ENCODE measurements around the gene EXOC2. TPM values are rescaled to one million over a fixed set of nuclear protein-coding genes. Genes with fewer than 3 reads are reported as not detected.

Gene EXOC2
- total RNA-seq, 1 donor from 2014 or later = 46.5 TPM

DNA sequence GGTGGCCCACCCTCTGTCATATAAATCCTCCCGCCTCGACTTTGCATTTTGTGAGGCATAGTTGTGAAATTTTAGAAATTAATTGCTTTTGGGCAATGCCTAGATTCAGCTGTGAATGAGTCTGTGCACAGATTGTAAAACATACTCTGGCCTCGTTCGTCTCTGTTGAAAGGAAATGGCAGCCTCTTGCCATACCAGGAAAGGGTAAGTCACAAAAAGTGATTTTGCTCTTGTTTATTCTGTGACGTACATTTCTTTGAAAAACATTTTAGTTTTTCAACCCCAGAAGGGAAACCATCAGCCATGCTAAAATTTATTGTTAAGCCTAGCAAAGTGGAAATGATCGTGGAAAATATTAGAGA, 15.3 kb upstream of the EXOC2 start:
- H3K27ac Mint-ChIP-seq = no peak overlapping the region
- Histone ChIP-seq H3K27ac (no peak overlapping the region), H3K9ac (no peak overlapping the region), H3K4me1 (peaks cover 10% of the 10 kb centered on the region), H3K4me2 (no peak overlapping the region), H3K27me3 (peaks cover 29% of the 10 kb centered on the region), H3K79me2 (ENCODE audit: low read depth) (no peaks in the 10 kb centered on the region), H3F3A (ENCODE audit: low read depth) (peaks cover 12% of the 10 kb centered on the region), H3K36me3 (no peaks in the 10 kb centered on the region), H3K4me3 (no peak overlapping the region), H2AFZ (replicated peaks) (no peak overlapping the region), H3K9me3 (ENCODE audit: low read depth) (no peaks in the 10 kb centered on the region), H4K20me1 (ENCODE audit: low read depth) (no peaks in the 10 kb centered on the region)
- TF ChIP-seq EZH2phosphoT487 (IDR thresholded peaks at IDR 0.05) (no peak), EZH2 (IDR thresholded peaks at IDR 0.05) (no peak)
- TF ChIP-seq, protein P1, sequence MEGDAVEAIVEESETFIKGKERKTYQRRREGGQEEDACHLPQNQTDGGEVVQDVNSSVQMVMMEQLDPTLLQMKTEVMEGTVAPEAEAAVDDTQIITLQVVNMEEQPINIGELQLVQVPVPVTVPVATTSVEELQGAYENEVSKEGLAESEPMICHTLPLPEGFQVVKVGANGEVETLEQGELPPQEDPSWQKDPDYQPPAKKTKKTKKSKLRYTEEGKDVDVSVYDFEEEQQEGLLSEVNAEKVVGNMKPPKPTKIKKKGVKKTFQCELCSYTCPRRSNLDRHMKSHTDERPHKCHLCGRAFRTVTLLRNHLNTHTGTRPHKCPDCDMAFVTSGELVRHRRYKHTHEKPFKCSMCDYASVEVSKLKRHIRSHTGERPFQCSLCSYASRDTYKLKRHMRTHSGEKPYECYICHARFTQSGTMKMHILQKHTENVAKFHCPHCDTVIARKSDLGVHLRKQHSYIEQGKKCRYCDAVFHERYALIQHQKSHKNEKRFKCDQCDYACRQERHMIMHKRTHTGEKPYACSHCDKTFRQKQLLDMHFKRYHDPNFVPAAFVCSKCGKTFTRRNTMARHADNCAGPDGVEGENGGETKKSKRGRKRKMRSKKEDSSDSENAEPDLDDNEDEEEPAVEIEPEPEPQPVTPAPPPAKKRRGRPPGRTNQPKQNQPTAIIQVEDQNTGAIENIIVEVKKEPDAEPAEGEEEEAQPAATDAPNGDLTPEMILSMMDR (IDR thresholded peaks at IDR 0.05) = no peak
- DNase-seq (ENCODE audit: low spot score) = no peak
- no peaks in the 10 kb centered on the region for H3K9me3 Mint-ChIP-seq
- H3K36me3 Mint-ChIP-seq = no peaks in the 10 kb centered on the region
- H3K27me3 Mint-ChIP-seq (ENCODE audit: insufficient read depth, low read depth) = peaks cover 9% of the 10 kb centered on the region
- H3K4me3 Mint-ChIP-seq = no peak overlapping the region
- H3K4me1 Mint-ChIP-seq = peaks cover 13% of the 10 kb centered on the region

- H3K27ac ChIP-seq = no peak overlapping the region
- no peaks in the 10 kb centered on the region for H3K36me3 ChIP-seq
- no peak overlapping the region for H3K9ac ChIP-seq
- DNase-seq (ENCODE audit: low spot score) = no peak
- Mint-ChIP-seq H3K27me3 (ENCODE audit: insufficient read depth, low read depth) (peaks cover 9% of the 10 kb centered on the region), H3K27ac (no peak overlapping the region), H3K4me3 (no peak overlapping the region), H3K4me1 (peaks cover 13% of the 10 kb centered on the region), H3K36me3 (no peaks in the 10 kb centered on the region), H3K9me3 (no peaks in the 10 kb centered on the region)
- peaks cover 12% of the 10 kb centered on the region for H3F3A ChIP-seq (ENCODE audit: low read depth)
- H2AFZ ChIP-seq (replicated peaks) = no peak overlapping the region
- H3K4me2 ChIP-seq = no peak overlapping the region
- H4K20me1 ChIP-seq (ENCODE audit: low read depth) = no peaks in the 10 kb centered on the region
- TF ChIP-seq, protein P1 (IDR thresholded peaks at IDR 0.05) = no peak
- TF ChIP-seq EZH2 (IDR thresholded peaks at IDR 0.05) (no peak), EZH2phosphoT487 (IDR thresholded peaks at IDR 0.05) (no peak)
- no peaks in the 10 kb centered on the region for H3K79me2 ChIP-seq (ENCODE audit: low read depth)
- H3K27me3 ChIP-seq = peaks cover 29% of the 10 kb centered on the region
- H3K4me1 ChIP-seq = peaks cover 10% of the 10 kb centered on the region
- no peak overlapping the region for H3K4me3 ChIP-seq
- no peaks in the 10 kb centered on the region for H3K9me3 ChIP-seq (ENCODE audit: low read depth)
Measured at GRCh38 chr6:707576-708236, 14.8 kb upstream of the EXOC2 start.

DNA sequence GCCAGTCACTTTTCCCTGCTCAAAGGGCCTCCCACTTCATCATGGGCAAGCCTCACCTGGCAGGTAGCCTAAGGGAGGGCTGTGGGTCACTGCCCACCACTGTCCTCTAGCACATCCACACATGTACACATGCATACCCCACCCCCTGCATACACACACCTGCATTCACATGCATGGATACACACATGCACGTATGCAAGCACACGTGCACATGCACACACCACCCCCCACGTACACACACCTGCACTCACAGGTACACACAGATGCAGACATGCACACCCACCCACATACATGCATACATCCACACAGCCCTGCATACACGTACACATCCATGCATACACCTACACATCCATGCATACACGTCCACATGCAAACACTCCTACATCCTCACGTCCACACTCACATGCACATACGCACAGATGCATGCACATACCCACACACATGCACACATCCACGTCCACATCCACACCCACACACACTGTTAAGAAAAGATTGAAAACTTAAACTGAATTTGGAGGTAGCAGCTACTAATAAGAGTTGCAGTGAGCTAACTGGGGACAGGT, 14.0 kb upstream of the EXOC2 start:
- no peaks in the 10 kb centered on the region for H3K9me3 Mint-ChIP-seq
- no peak overlapping the region for H3K27ac ChIP-seq
- no peak overlapping the region for H3K4me3 Mint-ChIP-seq
- DNase-seq (ENCODE audit: low spot score) = no peak
- no peaks in the 10 kb centered on the region for H4K20me1 ChIP-seq (ENCODE audit: low read depth)
- no peak overlapping the region for H3K4me3 ChIP-seq
- H2AFZ ChIP-seq (replicated peaks) = no peak overlapping the region
- no peak for TF ChIP-seq EZH2phosphoT487 (IDR thresholded peaks at IDR 0.05)
- TF ChIP-seq, protein P1 (IDR thresholded peaks at IDR 0.05) = no peak
- TF ChIP-seq EZH2 (IDR thresholded peaks at IDR 0.05) = no peak
- peaks cover 27% of the 10 kb centered on the region for H3K27me3 ChIP-seq
- H3K4me2 ChIP-seq = no peak overlapping the region
- H3K27ac Mint-ChIP-seq = no peak overlapping the region
- H3K9me3 ChIP-seq (ENCODE audit: low read depth) = no peaks in the 10 kb centered on the region
- peaks cover 15% of the 10 kb centered on the region for H3K4me1 ChIP-seq
- H3K27me3 Mint-ChIP-seq (ENCODE audit: insufficient read depth, low read depth) = peaks cover 9% of the 10 kb centered on the region
- no peaks in the 10 kb centered on the region for H3K36me3 ChIP-seq
- no peak overlapping the region for H3K9ac ChIP-seq
- H3K4me1 Mint-ChIP-seq = peaks cover 18% of the 10 kb centered on the region
- H3F3A ChIP-seq (ENCODE audit: low read depth) = peaks cover 12% of the 10 kb centered on the region
- H3K79me2 ChIP-seq (ENCODE audit: low read depth) = no peaks in the 10 kb centered on the region
- no peaks in the 10 kb centered on the region for H3K36me3 Mint-ChIP-seq
